ENCODE measurements around the gene ATP2A2.
"Not testable (repeated sequence)": the region's sequence is repeated elsewhere in the genome, so short reads cannot be mapped to it uniquely, and the experiment has no call there.

ATP2A2 gene

GRCh38 chr12:110340261-110340660 lies 59.2 kb downstream of the ATP2A2 start:
- DNase-seq, result not testable (repeated sequence)

GRCh38 chr12:110340706-110341105 lies 59.7 kb downstream of the ATP2A2 start:
- DNase-seq, result no peak

GRCh38 chr12:110342157-110342556 lies 61.1 kb downstream of the ATP2A2 start:
- DNase-seq, result no peak

GRCh38 chr12:110343114-110343513 lies 62.1 kb downstream of the ATP2A2 start:
- no peak for DNase-seq

- DNase-seq, result no peak
Observed at GRCh38 chr12:110343736-110344555, 62.9 kb downstream of the ATP2A2 start.

- no peak for DNase-seq
Observed at GRCh38 chr12:110344657-110345056, 63.6 kb downstream of the ATP2A2 start.

- DNase-seq, result peak in 1 of 56 donors; percentile 13
Observed at GRCh38 chr12:110345176-110345661, 64.2 kb downstream of the ATP2A2 start.

GRCh38 chr12:110345963-110346362 lies 64.9 kb downstream of the ATP2A2 start:
- DNase-seq, result no peak

GRCh38 chr12:110347767-110348166 lies 66.7 kb downstream of the ATP2A2 start:
- DNase-seq, result no peak

GRCh38 chr12:110348431-110349059 lies 67.5 kb downstream of the ATP2A2 start:
- DNase-seq, result no peak

- no peak for DNase-seq
Observed at GRCh38 chr12:110349096-110349495, 68.0 kb downstream of the ATP2A2 start.

GRCh38 chr12:110349514-110350151 lies 68.6 kb downstream of the ATP2A2 start:
- DNase-seq, result no peak

GRCh38 chr12:110351119-110351518 lies 70.1 kb downstream of the ATP2A2 start:
- no peak for DNase-seq

- no peak for DNase-seq
Observed at GRCh38 chr12:110352401-110352800, 71.4 kb downstream of the ATP2A2 start.

GRCh38 chr12:110353211-110353965 lies 72.3 kb downstream of the ATP2A2 start:
- DNase-seq, result no peak

- peak in 5 of 56 donors; percentile 10 to 45 (median 14) for DNase-seq
Observed at GRCh38 chr12:110354172-110354780, 73.2 kb downstream of the ATP2A2 start.

GRCh38 chr12:110355073-110355472 lies 74.0 kb downstream of the ATP2A2 start:
- DNase-seq, result no peak

GRCh38 chr12:110358384-110359097 lies 77.5 kb downstream of the ATP2A2 start:
- not testable (repeated sequence) for DNase-seq

GRCh38 chr12:110361216-110361615 lies 80.2 kb downstream of the ATP2A2 start:
- no peak for DNase-seq
